Stimulated activated CD8-positive, alpha-beta memory T cell treated with anti-CD3 and anti-CD28 coated beads, Interleukin-15, amount 100 ng/mL, for 24 hours (primary cell): Measurements from ENCODE around the gene MARK4.
"Not testable (repeated sequence)": the region's sequence is repeated elsewhere in the genome, so short reads cannot be mapped to it uniquely, and the experiment has no call there.

ENCODE experiments used
- DNase-seq: peaks from one replicate; pipeline ENCODE4 v3.0.0-alpha.2; 2020; ENCODE audit warnings: low read depth

MARK4 gene

DNA sequence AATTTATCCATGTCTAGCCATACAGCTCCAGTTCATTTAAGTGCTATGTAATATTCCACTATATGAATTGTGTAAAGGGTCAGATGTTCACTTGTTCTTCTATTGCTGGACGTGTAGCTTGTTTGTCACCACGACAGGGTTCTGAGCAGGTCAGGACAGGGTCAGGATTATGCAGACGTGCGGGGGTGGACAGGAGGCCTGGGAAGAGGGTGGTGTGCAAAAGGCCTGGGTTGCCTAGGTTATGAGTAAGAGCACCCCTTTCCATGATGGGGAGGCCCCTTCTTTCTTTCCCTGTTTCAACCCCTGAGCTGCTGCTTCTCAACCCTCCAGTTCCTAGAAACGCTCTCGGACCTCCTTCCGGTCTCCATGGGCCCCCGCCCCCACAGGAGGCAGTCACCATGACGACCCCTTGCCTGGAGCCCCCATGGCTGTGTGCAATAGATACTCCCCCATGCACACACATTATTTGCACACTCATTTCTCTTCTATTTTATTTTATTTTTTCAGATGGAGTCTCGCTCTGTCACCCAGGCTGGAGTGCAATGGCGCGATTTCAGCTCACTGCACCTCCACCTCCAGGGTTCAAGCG lies 7.8 kb upstream of the MARK4 start:
- no peak for DNase-seq

DNA sequence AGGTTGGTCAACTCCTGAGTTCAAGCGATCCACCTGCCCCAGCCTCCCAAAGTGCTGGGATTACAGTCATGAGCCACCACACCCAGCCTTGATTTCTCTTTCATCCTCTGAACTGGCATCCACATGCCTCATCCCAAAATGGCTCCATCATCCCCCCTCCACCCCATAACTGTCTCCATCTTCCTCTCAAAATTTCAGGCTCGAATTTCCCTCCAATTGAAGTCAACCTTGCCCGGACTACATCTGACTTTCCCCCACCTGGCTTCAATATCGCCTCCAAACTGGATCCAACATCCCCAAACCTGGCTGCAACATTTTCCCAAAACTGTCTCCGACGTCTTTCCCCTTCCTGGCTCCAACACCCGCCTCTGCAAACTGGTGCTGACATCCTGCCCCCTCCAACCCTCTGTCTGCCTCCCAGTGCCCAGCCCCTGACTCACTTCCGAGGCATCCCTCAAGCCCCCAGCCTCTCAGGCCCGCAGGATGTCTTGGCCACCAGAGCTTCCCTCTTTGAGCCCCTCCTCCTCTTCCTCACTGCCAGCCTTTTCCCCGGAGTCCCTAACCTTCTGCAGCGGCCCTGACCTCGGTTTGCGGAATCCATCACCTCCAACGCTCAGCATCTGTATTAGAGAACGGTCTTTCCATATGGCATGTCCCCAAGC lies 6.8 kb upstream of the MARK4 start:
- DNase-seq: no peak

DNA sequence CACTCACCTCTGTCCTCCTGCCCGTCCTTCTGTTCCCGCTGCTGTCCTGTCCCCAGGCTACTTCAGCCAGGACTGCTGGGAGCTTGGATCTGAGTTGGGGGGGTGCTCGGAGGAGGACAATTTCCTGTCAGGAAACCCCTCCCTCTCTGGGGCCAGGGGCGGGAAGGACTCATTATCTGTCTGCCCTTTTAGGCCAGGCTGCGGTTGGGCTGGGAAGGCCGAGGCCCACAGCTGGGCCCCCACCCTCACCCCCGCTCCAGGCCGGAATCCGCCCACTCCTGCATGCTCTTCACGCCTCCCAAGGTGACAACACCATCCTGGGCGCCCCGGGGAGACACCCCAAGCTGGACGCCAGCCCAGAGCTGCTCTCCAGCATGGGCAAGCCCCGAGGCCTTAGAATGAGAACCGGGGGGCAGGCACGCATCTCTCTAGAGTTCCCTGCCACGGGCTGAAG lies 5.7 kb upstream of the MARK4 start, which contains the start of gene EXOC3L2:
EXOC3L2 (minus strand) TSS at position 74 of the 454 bp plus-strand sequence. CDS start 6,362 bp downstream, outside the sequence.
- DNase-seq: no peak

DNA sequence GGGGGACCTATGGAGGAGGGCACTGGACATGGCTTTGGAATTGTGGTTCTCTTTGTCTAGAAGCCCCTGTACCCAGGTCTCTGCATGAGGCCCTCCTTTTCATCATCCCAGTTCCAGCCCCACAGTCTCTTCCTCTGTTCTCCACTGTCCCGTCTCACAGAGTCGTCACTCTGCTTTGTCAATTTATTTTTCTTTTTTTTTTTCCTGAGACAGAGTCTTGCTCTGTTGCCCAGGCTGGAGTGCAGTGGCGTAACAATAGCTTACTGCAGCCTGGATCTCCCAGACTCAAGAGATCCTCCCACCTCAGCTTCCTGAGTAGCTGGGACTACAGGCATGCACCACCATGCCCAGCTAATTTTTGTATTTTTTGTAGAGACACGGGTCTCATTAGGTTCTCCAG lies 5.2 kb upstream of the MARK4 start:
- DNase-seq: no peak

DNA sequence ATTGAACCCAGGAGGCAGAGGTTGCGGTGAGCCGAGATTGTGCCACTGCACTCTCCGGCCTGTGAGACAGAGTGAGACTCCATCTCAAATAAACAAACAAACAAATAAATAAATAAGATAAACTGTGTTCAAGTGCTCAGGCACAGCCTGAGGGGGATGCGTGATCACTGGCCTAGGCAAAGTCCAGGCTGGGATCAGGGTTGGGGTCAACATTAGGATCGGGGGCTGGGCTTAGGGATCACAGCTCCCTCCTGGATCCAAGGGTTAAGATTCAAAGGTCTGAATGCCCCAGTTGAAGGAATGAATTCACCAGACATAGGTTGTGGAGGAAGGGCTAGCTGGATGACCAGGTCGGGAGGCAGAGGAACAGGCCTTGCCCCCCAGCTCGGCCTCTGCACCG lies 3.9 kb upstream of the MARK4 start:
- no peak for DNase-seq

DNA sequence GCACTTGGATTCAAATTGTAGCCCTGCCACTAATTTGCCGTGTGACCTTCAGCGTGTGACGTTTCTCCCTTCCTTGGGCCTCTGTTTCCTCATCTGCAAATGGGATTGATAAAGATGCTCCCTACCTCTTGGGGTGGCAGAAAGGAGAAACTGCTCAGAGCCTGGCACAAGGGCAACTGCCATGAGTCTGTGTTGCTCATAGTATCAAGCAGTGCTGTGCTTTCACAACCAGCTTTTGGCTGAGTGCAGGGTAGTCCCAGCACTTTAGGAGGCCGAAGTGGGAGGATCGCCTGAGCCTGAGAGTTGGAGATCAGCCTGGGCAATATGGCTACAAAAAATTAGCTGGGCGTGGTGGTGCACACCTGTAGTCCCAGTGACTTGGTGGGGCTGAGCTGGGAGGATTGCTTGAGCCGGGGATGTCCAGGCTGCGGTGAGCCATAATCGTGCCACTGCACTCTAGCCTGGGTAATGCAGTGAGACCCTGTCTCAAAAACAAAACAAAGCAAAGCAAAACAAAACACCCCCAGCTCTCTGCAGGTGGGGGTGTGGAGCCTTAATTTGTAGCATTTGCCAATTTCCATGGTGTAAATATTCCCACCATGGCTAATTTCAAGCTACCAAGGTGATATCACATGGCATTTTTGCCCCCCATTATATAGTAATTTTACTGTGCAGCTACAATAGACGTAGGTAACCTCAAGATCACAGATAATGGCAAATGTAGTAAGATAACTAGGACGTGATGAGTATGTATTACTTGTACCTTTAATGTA lies 1.6 kb upstream of the MARK4 start:
- DNase-seq: no peak

DNA sequence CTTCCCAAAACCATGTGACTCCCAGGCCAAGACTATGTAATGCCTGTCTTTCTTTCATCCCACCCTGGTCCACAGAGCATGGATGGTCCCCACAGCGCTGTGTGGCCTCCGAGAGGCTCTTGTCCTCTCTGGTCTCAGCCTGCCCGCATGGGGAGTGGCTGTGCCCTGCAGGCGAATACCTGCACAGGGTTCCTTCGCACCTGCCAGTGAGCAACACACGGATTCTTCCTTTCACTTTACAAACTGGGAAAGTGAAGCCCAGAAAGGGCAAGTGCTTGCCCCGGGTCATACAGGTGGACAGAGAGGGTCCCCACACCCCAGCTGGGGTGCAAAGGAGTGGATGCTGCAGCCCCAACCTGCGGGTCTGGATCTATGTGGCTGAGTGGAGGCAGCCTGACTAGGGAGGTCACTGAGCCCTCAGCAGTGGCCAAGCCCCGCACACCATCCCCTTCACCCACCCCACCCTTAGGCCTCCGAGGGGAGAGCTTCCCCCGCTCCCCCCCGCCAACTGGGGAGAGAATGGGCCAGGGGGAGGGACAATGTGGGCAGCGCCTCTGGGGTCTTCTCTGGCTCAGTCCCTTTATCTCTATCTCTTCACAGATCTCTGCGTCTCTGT lies 747 bp upstream of the MARK4 start:
- no peak for DNase-seq

DNA sequence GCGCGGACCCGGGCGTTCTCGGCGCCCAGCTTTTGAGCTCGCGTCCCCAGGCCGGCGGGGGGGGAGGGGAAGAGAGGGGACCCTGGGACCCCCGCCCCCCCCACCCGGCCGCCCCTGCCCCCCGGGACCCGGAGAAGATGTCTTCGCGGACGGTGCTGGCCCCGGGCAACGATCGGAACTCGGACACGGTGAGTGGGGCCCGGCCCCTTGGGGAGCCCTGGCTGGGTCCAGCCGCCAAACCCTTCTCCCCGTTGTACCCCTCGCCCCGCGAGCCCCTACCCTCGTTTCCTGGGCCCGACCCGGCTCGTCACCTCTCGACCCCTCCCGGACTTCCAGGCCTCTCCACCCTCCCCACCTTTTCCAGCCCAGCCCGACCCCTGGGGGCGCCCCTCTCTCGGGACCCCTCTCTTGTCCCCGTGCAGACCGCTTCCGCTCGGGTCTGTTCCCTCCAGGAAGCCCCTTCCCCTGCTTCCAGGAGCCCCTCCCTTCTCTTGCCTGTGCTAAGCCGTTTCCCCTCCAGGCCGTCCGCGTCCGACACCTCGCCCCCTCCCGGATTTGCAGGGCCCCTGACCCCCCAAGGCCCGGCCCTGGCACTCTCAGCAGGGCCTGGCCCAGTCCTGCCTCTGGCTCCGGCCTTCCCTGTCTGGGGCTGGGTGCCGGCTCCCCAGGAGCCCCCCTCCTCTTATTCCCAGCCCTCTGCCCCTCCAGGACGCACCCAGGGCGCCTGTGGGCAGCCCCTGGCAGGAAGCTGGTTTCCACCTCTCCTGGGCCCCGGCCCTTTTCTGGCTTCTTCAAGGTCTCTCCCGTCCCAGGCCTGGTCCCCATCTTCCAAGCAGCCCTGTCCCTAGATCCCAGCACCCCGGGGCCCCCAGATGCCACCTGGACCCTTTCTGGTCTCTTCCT lies 632 bp downstream of the MARK4 start:
- DNase-seq: no peak

DNA sequence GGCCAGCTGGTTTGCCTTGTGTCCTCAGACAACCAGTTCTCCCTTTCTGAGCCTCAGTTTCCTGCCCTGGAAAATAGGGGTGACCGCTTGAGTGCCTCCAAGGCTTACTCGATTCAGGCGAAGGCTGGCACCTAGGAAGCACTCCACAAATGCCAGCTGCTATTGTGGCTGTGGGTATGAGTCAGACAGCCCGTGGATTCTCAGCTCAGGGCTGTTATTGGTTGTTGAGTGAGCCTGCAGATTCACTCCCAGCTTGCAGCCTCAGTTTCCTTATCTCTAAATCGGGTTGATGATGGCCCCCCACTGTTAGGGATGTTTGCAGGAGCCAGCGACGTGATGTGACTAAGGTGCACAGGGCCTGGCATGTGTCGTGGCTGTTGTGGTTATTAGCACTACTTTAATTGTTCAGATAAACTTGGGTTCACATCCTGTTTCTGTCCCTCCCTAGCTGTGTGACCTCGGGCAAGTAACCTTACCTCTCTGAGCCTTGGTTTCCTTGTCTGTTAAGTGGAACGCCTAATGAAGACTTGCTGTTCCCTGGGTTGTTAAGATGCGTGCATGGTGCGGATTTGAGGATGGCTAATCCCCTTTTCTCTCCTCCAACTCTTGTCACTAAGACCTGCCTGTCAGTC lies 2.4 kb downstream of the MARK4 start:
- DNase-seq: no peak

DNA sequence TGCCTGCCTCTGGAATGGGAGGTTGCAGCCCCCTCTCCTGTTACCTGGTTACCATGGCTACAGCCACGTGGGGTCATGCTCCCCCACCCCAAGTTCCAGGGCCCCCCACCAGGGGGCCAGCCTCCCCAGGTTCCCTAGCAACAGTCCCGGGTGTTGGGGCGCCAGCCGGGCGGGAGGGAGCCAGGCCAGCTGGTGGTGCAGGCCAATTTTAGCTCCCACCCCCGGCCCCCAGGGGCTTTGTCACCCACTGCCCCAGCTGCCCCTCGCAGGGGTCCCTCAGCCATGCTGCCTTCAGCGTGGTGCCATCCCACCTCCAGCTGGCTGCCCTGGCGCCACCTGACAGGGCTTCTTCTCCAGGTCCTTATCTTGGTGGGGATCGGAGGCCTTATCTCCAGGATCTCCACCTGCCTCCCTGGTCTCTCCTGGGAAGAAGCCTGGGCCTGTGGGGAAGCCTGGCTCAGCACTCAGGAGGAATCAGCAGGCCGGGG lies 3.0 kb downstream of the MARK4 start:
- DNase-seq: no peak

DNA sequence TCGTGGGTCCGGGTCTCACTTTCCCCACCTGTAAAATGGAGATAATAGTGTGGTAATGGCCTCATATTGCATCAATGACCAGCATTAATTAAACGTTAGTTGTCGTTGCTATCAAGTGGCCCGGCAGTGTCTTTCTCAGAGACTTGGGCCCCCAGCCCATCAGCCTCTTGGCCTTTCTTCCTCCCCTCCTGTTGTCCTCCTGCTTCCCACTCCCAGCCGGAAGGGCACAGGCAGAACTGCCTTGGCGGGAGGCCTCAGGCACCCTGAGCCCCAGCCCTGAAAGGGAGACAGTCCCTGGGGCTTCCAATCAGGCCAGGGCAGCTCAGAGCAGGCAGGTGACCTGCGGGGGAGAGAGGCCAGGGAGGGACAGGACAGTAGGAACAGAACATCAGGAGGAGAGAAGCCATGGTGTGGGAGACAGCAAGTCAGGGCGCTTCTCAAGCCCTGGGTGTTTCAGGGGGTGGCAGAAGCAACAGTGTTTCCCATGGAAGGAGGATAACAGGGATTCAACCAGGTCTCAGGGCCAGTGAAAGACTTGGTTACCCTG lies 4.6 kb downstream of the MARK4 start:
- DNase-seq: no peak

DNA sequence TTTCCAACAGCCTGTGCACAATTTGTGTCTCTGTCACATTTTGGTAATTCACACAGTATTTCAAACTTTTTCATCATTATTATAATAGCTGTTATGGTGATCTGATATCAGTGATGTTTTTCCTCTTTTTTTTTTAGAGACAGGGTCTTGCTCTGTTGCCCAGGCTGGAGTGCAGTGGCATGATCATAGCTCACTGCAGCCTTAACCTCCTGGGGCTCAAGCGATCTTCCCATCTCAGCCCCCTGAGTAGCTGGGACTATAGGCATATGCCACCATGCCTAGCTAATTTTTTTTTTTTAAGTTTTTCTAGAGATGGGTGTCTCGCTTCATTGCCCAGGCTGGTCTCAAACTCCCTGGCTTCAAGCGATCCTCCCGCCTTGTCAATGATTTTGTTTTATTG lies 5.8 kb downstream of the MARK4 start:
- no peak for DNase-seq

DNA sequence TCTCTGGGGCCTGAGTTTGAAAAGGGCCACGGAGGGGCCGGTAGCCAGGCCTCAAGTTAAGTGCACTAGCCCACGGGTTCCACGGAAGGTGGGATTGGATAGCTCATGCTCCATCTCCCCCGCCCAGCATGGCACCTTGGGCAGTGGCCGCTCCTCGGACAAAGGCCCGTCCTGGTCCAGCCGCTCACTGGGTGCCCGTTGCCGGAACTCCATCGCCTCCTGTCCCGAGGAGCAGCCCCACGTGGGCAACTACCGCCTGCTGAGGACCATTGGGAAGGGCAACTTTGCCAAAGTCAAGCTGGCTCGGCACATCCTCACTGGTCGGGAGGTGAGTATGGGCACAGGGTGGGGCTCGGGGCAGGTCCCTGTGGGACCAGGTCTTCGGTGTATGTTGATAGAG lies 7.8 kb downstream of the MARK4 start:
- DNase-seq: no peak

DNA sequence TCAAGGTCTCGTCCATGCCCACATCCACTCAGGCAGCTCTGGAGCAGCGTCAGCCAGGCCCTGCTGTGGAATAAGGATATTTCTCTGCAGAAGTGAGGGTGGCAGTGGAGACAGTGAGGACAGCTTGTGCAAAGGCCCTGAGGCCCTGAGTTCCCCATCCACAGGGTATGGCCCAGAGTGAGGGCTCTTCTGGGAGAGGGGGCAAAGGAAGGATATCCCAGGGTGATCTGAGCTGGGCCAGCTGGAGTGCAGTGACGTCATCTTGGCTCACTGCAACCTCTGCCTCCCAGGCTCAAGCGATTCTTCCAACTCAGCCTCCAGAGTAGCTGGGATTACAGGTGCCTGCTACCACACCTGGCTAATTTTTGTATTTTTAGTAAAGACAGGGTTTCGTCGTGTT lies 11.5 kb downstream of the MARK4 start:
- no peak for DNase-seq

DNA sequence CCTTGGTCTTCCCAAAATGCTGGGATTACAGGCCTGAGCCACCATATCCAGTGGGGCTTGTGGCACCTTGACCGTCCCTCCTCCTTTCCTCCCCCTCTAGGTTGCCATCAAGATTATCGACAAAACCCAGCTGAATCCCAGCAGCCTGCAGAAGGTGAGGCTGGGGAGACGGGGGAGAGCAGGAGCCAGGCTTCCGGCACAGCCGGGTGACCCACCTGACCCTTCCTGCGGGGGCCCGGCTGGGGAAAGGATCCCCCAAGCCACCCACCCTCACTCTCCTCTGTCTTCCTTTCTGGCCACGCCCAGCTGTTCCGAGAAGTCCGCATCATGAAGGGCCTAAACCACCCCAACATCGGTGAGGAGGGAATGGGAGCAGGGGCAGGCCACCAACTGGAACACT lies 11.9 kb downstream of the MARK4 start:
- no peak for DNase-seq

DNA sequence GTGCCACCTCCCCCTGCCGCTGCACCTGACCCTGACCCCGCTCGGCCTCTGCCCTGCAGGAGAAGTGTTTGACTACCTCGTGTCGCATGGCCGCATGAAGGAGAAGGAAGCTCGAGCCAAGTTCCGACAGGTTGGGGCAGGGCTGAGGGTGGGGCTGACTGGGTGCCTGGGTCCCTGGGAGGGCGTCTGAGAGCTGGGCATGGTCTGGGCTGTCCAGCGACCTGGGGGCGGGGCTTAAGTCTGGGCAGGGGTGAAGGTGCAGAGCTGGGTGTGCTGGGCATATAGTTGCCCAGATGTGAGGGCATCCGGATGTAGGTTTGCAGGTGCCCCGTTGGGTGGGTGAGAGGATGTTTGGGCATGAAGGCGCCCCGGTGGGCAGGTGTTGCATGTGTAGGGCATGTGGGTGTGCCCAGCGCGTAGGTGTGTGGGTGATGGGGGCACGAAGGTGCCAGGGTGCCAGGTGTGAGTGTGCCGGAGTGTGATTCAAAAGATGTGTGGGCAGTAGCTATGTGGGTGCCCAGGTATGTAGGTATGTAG lies 13.8 kb downstream of the MARK4 start:
- DNase-seq: no peak

DNA sequence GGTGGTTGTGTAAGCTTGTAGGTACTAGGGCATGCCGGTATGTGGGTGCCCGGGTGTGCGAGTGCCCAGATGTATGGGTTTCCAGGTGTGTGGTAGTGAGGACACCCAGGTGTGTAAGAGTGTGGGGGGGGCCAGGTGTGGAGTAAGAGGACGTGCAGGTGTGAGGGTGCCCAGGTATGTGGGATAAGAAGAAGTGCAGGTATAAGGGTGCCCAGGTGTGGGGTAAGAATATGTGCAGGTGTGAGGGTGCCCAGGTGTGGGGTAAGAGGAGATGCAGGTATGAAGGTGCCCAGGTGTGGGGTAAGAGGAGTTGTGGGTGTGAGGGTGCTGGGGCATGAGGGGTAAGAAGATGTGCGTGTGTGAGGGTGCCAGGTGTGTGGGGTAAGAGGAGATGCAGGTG lies 14.3 kb downstream of the MARK4 start:
- no peak for DNase-seq

DNA sequence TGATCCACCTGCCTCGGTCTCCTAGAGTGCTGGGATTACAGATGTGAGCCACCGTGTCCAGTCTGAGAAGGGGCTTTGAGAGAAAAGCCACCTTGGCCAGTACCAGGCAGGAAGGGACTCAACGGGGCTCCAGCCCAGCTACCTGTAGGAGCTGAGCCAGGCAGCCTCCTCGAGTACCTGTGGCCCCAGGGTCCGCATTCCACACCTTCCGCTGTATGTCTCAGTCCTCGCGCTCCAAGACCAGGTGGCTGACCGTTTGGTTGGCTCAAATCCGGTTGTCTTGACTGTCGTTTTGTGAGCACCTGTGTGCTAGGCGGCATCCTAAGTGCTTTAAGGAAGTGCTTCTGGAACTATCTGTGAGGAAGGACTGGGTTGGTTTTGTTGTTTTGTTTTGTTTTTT lies 16.2 kb downstream of the MARK4 start:
- DNase-seq: no peak

DNA sequence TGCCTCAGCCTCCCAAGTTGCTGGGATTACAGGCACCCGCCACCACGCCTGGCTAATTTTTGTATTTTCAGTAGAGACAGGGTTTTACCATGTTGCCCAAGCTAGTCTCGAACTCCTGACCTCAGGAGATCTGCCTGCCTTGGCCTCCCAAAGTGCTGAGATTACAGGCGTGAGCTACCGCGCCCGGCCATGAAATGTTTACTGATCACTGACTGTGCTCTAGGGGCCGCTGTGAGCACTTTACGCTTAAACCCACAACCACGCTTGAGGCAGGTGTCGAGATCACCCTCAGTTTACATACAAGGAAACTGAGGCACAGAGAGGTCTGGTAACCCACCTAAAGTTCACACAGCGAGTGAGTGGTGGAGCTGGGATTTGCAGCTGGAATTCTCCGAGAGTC lies 18.9 kb downstream of the MARK4 start:
- DNase-seq: not testable (repeated sequence)

DNA sequence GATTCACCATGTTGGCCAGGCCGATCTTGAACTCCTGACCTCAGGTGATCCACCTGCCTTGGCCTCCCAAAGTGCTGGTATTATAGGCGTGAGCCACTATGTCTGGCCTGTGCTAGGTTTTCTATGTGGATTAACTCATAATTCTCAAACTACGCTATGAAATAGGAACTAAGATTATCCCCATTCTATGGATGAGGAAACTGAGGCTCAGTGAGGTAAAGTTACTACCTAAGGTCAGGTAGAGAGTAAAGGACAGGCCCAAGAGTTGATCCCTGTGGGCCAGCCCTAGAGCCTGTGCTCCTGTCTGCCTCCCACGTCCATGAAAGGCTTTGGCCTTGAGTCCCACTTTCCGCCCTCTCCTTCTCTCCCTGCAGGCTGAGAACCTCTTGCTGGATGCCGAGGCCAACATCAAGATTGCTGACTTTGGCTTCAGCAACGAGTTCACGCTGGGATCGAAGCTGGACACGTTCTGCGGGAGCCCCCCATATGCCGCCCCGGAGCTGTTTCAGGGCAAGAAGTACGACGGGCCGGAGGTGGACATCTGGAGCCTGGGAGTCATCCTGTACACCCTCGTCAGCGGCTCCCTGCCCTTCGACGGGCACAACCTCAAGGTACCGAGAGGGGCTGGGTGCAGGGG lies 20.1 kb downstream of the MARK4 start:
- DNase-seq: no peak
